ENCODE data around the gene PLD2.

PLD2 gene

GRCh38 chr17:4833941-4834680 lies 27.2 kb downstream of the PLD2 start:
- DNase-seq = peak; percentile 19

GRCh38 chr17:4834681-4835020 lies 27.7 kb downstream of the PLD2 start:
- ATAC-seq = no peak
- no peak for DNase-seq

More at GRCh38 chr17:4833941-4834680, 27.2 kb downstream of the PLD2 start:
- no peak for ATAC-seq

GRCh38 chr17:4836221-4836620 lies 29.3 kb downstream of the PLD2 start:
- DNase-seq (no peak), ATAC-seq (no peak)

- no peak for ATAC-seq
- DNase-seq = no peak
These were observed 30.7 kb downstream of the PLD2 start for GRCh38 chr17:4837471-4838308.

- DNase-seq (no peak), ATAC-seq (no peak)
These were observed 31.4 kb downstream of the PLD2 start for GRCh38 chr17:4838309-4838785.

GRCh38 chr17:4839221-4839620 lies 32.3 kb downstream of the PLD2 start:
- ATAC-seq = no peak
- no peak for DNase-seq

- DNase-seq (no peak), ATAC-seq (no peak)
These were observed 33.3 kb downstream of the PLD2 start for GRCh38 chr17:4839965-4840892.

GRCh38 chr17:4840893-4841242 lies 33.9 kb downstream of the PLD2 start:
- DNase-seq (peak; percentile 45), ATAC-seq (peak; percentile 93)

GRCh38 chr17:4842376-4842775 lies 35.4 kb downstream of the PLD2 start:
- DNase-seq (no peak), ATAC-seq (no peak)

GRCh38 chr17:4843321-4844000 lies 36.5 kb downstream of the PLD2 start:
- no peak for ATAC-seq
- no peak for DNase-seq

- DNase-seq (no peak), ATAC-seq (no peak)
These were observed 38.2 kb downstream of the PLD2 start for GRCh38 chr17:4845118-4845517.

- DNase-seq (no peak), ATAC-seq (no peak)
These were observed 39.9 kb downstream of the PLD2 start for GRCh38 chr17:4846635-4847390.

- ATAC-seq (no peak), DNase-seq (no peak)
These were observed 42.1 kb downstream of the PLD2 start for GRCh38 chr17:4849011-4849536.

GRCh38 chr17:4850246-4850645 lies 43.3 kb downstream of the PLD2 start:
- DNase-seq (no peak), ATAC-seq (no peak)

GRCh38 chr17:4851084-4851483 lies 44.1 kb downstream of the PLD2 start:
- DNase-seq (no peak), ATAC-seq (no peak)

- DNase-seq (no peak), ATAC-seq (no peak)
These were observed 45.7 kb downstream of the PLD2 start for GRCh38 chr17:4852567-4853207.

GRCh38 chr17:4853208-4853671 lies 46.3 kb downstream of the PLD2 start:
- ATAC-seq = no peak
- DNase-seq = no peak

GRCh38 chr17:4854111-4854681 lies 47.2 kb downstream of the PLD2 start:
- ATAC-seq = no peak
- DNase-seq = no peak

- DNase-seq (no peak), ATAC-seq (no peak)
These were observed 49.5 kb downstream of the PLD2 start for GRCh38 chr17:4856271-4856936.

All from stimulated activated naive CD8-positive, alpha-beta T cell treated with anti-CD3 and anti-CD28 coated beads, Interleukin-15, Interleukin-2, amounts not matched to agents 100 U/mL and 50 U/mL, for 24 hours (primary cell).